Neural cell (in vitro differentiated cells): Measurements from ENCODE around the gene RIN3. TPM values are rescaled to one million over a fixed set of nuclear protein-coding genes. Genes with fewer than 3 reads are reported as not detected.

ENCODE experiments used
- H2AFZ ChIP-seq: fragments of 200-600, 300-800 bp; sonication (generic), shearing (Covaris generic); 2 replicates; pipeline ENCODE4 v1.6.0; 2014; ENCODE audit warnings: low read depth, mild to moderate bottlenecking, antibody characterized with exemption, low read length, moderate library complexity
- H3F3A ChIP-seq: fragments of 200-600 bp; shearing (Covaris generic); 2 replicates; pipeline ENCODE4 v1.6.1; 2016; ENCODE audit warnings: mild to moderate bottlenecking, moderate library complexity, mixed read lengths, antibody characterized with exemption, low read length; ENCODE audit not compliant: insufficient read depth, poor library complexity, severe bottlenecking
- H3K27ac ChIP-seq: fragments of 200-600, 300-800 bp; sonication (generic), shearing (Covaris generic); 2 replicates; pipeline ENCODE4 v1.5.1; 2014; ENCODE audit warnings: mild to moderate bottlenecking, low read length, moderate library complexity
- H3K27me3 ChIP-seq: fragments of 300-800, 200-600 bp; sonication (generic), shearing (Covaris generic); 2 replicates; pipeline ENCODE4 v1.6.0; 2014; ENCODE audit warnings: mild to moderate bottlenecking, low read depth, low read length, moderate library complexity; ENCODE audit not compliant: insufficient read depth
- H3K36me3 ChIP-seq: fragments of 300-800, 200-600 bp; sonication (generic), shearing (Covaris generic); 2 replicates; pipeline ENCODE4 v1.5.1; 2014; ENCODE audit warnings: mild to moderate bottlenecking, antibody characterized with exemption, low read length, moderate library complexity; ENCODE audit not compliant: insufficient read depth
- H3K4me2 ChIP-seq: fragments of 300-800, 200-600 bp; sonication (generic), shearing (Covaris generic); 2 replicates; pipeline ENCODE4 v1.6.0; 2014; ENCODE audit warnings: mild to moderate bottlenecking, low read length
- H3K4me3 ChIP-seq: fragments of 300-800, 200-600 bp; sonication (generic), shearing (Covaris generic); 2 replicates; pipeline ENCODE4 v1.5.1; 2014; ENCODE audit warnings: mild to moderate bottlenecking, low read length, moderate library complexity
- H3K79me2 ChIP-seq: fragments of 200-600 bp; shearing (Covaris generic); replicated peaks from 2 replicates; pipeline ENCODE4 v1.6.0; 2014; ENCODE audit warnings: mild to moderate bottlenecking, low read length, moderate library complexity; ENCODE audit not compliant: insufficient read depth
- H3K9ac ChIP-seq: fragments of 300-800, 200-600 bp; sonication (generic), shearing (Covaris generic); 2 replicates; pipeline ENCODE4 v1.6.1; 2016; ENCODE audit warnings: mild to moderate bottlenecking, low read length, mixed read lengths
- H3K9me2 ChIP-seq: fragments of 200-600 bp; shearing (Covaris generic); 2 replicates; pipeline ENCODE4 v1.6.1; 2016; ENCODE audit warnings: mild to moderate bottlenecking, low read length, mixed read lengths; ENCODE audit not compliant: insufficient read depth
- H3K9me3 ChIP-seq: fragments of 200-600, 300-800 bp; sonication (generic), shearing (Covaris generic); 2 replicates; pipeline ENCODE4 v1.6.1; 2016; ENCODE audit warnings: mild to moderate bottlenecking, mixed run types, low read length, moderate library complexity, mixed read lengths
- H4K20me1 ChIP-seq: fragments of 200-600 bp; shearing (Covaris generic); 2 replicates; pipeline ENCODE4 v1.6.1; 2016; ENCODE audit warnings: mild to moderate bottlenecking, mixed run types; ENCODE audit not compliant: insufficient read depth
- EP300 ChIP-seq: fragments of 450-650 bp; conservative IDR thresholded peaks from 2 replicates; pipeline ENCODE4 v1.6.1; 2014; ENCODE audit warnings: antibody characterized with exemption, mild to moderate bottlenecking, moderate library complexity; ENCODE audit not compliant: poor library complexity, severe bottlenecking
- EZH2 ChIP-seq: fragments of 200-600, 300-800 bp; shearing (Covaris generic), sonication (generic); IDR thresholded peaks from 2 replicates; pipeline ENCODE4 v1.6.1; 2014; ENCODE audit warnings: antibody characterized with exemption, low read length, borderline replicate concordance, mild to moderate bottlenecking; ENCODE audit not compliant: insufficient read depth, poor library complexity, severe bottlenecking
- POLR2AphosphoS5 ChIP-seq: IDR thresholded peaks from 2 replicates; pipeline ENCODE4 v1.6.1; 2012
- RAD21 ChIP-seq: fragments of 450-650 bp; conservative IDR thresholded peaks from 2 replicates; pipeline ENCODE4 v1.6.1; 2014; ENCODE audit warnings: antibody characterized with exemption, mild to moderate bottlenecking, moderate library complexity
- SMC3 ChIP-seq: fragments of 450-650 bp; conservative IDR thresholded peaks from 2 replicates; pipeline ENCODE4 v1.6.1; 2014; ENCODE audit warnings: antibody characterized with exemption, mild to moderate bottlenecking, moderate library complexity; ENCODE audit not compliant: poor library complexity
- TAF1 ChIP-seq: IDR thresholded peaks from 2 replicates; pipeline ENCODE4 v1.6.1; 2012; ENCODE audit warnings: low read depth
- polyA plus RNA-seq: library from polyadenylated mRNA; depleted of rRNA; stranded (reverse); fragments of >200 nt; gene quantifications from 2 replicates; pipeline ENCODE4 v1.2.3, GENCODE V29; 2014
- TF ChIP-seq, protein P1 (sequence below): fragments of 450-650 bp; IDR thresholded peaks from 2 replicates; pipeline ENCODE4 v1.5.1; 2014; ENCODE audit warnings: antibody characterized with exemption, mild to moderate bottlenecking, moderate library complexity; ENCODE audit not compliant: poor library complexity, severe bottlenecking
- TF ChIP-seq, protein P2 (sequence below): IDR thresholded peaks from 2 replicates; pipeline ENCODE4 v1.6.1; 2012; ENCODE audit warnings: borderline replicate concordance

RIN3 gene
- polyA plus RNA-seq, 1 donor from 2014 or later = not detected

DNA sequence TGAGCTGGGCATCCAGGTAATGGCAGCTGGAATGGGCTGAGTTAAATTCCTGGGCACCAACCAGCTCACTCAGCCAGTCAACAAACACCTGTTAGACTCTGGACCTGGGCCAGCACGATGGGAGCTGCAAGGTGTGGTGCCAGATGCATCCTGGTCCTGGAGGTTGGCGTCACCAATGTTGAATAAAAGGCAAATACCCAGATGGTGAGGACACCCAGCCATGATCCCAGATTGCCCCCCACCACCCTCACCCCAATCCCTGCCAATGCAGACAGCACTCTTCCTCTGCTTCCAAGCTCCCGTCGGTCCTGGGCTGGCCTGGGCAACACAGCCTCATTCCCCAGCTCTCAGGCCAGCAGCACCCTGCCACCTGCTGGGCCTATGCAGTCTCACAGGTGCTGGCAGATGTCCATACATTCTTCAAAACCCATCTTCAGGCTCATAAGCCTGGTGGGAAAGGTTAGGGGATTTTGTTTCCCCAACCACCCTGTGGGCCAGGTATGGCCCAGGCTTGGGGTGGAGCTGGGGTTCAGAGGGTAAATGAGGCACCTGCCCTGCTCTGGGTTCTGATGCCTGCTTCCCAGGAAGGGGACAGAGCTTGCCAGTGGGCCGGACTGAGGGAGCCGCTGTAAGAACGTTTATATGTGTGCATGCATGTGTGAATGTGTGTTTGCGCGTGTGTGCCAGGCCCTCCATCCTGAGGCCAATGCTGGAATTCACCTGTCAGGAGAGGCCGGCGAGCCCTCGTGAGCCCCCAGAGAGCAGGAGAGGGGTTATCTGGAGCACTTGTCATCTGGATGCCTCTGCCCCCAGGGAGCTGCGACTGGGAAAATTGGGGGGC lies 176.8 kb downstream of the RIN3 start:
- peaks cover 25% of the 10 kb centered on the region for H3K27me3 ChIP-seq
- no peak for TF ChIP-seq EP300
- no peak for TF ChIP-seq EZH2
- TF ChIP-seq, protein P1, sequence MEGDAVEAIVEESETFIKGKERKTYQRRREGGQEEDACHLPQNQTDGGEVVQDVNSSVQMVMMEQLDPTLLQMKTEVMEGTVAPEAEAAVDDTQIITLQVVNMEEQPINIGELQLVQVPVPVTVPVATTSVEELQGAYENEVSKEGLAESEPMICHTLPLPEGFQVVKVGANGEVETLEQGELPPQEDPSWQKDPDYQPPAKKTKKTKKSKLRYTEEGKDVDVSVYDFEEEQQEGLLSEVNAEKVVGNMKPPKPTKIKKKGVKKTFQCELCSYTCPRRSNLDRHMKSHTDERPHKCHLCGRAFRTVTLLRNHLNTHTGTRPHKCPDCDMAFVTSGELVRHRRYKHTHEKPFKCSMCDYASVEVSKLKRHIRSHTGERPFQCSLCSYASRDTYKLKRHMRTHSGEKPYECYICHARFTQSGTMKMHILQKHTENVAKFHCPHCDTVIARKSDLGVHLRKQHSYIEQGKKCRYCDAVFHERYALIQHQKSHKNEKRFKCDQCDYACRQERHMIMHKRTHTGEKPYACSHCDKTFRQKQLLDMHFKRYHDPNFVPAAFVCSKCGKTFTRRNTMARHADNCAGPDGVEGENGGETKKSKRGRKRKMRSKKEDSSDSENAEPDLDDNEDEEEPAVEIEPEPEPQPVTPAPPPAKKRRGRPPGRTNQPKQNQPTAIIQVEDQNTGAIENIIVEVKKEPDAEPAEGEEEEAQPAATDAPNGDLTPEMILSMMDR = peak; percentile 33
- TF ChIP-seq POLR2AphosphoS5 = no peak
- TF ChIP-seq, protein P2, sequence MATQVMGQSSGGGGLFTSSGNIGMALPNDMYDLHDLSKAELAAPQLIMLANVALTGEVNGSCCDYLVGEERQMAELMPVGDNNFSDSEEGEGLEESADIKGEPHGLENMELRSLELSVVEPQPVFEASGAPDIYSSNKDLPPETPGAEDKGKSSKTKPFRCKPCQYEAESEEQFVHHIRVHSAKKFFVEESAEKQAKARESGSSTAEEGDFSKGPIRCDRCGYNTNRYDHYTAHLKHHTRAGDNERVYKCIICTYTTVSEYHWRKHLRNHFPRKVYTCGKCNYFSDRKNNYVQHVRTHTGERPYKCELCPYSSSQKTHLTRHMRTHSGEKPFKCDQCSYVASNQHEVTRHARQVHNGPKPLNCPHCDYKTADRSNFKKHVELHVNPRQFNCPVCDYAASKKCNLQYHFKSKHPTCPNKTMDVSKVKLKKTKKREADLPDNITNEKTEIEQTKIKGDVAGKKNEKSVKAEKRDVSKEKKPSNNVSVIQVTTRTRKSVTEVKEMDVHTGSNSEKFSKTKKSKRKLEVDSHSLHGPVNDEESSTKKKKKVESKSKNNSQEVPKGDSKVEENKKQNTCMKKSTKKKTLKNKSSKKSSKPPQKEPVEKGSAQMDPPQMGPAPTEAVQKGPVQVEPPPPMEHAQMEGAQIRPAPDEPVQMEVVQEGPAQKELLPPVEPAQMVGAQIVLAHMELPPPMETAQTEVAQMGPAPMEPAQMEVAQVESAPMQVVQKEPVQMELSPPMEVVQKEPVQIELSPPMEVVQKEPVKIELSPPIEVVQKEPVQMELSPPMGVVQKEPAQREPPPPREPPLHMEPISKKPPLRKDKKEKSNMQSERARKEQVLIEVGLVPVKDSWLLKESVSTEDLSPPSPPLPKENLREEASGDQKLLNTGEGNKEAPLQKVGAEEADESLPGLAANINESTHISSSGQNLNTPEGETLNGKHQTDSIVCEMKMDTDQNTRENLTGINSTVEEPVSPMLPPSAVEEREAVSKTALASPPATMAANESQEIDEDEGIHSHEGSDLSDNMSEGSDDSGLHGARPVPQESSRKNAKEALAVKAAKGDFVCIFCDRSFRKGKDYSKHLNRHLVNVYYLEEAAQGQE = no peak
- TF ChIP-seq SMC3 = no peak
- H3K4me2 ChIP-seq = no peak overlapping the region
- no peak overlapping the region for H3K27ac ChIP-seq
- no peak overlapping the region for H3K4me3 ChIP-seq
- no peaks in the 10 kb centered on the region for H3K79me2 ChIP-seq
- H2AFZ ChIP-seq = no peak overlapping the region
- H3K9me3 ChIP-seq = no peaks in the 10 kb centered on the region
- no peak overlapping the region for H3K9ac ChIP-seq
- no peaks in the 10 kb centered on the region for H4K20me1 ChIP-seq
- H3K36me3 ChIP-seq = no peaks in the 10 kb centered on the region
- no peaks in the 10 kb centered on the region for H3F3A ChIP-seq
- no peaks in the 10 kb centered on the region for H3K9me2 ChIP-seq

DNA sequence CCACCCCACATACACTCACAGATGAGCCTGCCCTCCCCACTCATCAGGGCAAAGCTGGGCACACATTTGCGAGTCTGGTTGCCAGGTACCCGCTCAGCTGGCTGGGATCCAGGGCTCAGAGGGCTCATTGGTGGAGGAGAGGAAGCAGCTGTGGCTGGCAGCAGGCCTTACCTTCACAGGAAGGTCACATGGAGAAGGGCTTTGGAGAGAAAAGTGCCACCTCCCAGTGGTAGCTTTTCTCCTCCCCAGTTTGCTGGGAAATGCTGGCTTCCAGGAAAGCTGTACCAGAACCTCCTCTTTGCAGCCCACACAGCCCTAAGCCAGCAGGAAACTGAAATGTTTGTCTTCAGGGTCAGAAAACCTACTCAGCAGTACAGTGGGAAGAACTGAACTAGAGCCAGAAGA lies 179.2 kb downstream of the RIN3 start:
- H3K27me3 ChIP-seq = peaks cover 15% of the 10 kb centered on the region
- H3K79me2 ChIP-seq = no peaks in the 10 kb centered on the region
- no peaks in the 10 kb centered on the region for H3K9me3 ChIP-seq
- H2AFZ ChIP-seq = no peak overlapping the region
- H3K27ac ChIP-seq = no peak overlapping the region
- H3F3A ChIP-seq = no peaks in the 10 kb centered on the region
- no peak overlapping the region for H3K4me3 ChIP-seq
- no peaks in the 10 kb centered on the region for H3K9me2 ChIP-seq
- no peaks in the 10 kb centered on the region for H4K20me1 ChIP-seq
- no peak overlapping the region for H3K4me2 ChIP-seq
- no peak overlapping the region for H3K9ac ChIP-seq
- no peaks in the 10 kb centered on the region for H3K36me3 ChIP-seq
- TF ChIP-seq SMC3 (no peak), EZH2 (no peak), RAD21 (no peak), TAF1 (no peak)
- TF ChIP-seq, protein P1 = no peak
